Vagina (tissue), 2 donors: ENCODE results near the gene PAPLN.

Experiments
- POLR2A ChIP-seq, 2 donors: fragments of 450-650 bp; IDR thresholded peaks; one replicate each; pipeline ENCODE4 v1.6.1; 2017; ENCODE audit warnings: antibody characterized with exemption in 2 of 2, mild to moderate bottlenecking in 2 of 2, moderate library complexity in 2 of 2
- POLR2AphosphoS5 ChIP-seq, 2 donors: sonication (generic); formaldehyde crosslinking; IDR thresholded peaks; one replicate each; pipeline ENCODE4 v1.9.0; 2017; ENCODE audit warnings: antibody characterized with exemption in 2 of 2, mild to moderate bottlenecking in 2 of 2, low read depth in 1 of 2; ENCODE audit not compliant: insufficient read depth in 1 of 2
- TF ChIP-seq, protein P1 (sequence below), 3 experiments: fragments of 450-650 bp in 2 of 3; fragments of 200-600 bp in 1 of 3; sonication (generic) in 1 of 3; IDR thresholded peaks; one replicate each; pipeline ENCODE4 v1.5.1; 2017 to 2019; ENCODE audit warnings: antibody characterized with exemption in 3 of 3, mild to moderate bottlenecking in 2 of 3, moderate library complexity in 2 of 3

DNA sequence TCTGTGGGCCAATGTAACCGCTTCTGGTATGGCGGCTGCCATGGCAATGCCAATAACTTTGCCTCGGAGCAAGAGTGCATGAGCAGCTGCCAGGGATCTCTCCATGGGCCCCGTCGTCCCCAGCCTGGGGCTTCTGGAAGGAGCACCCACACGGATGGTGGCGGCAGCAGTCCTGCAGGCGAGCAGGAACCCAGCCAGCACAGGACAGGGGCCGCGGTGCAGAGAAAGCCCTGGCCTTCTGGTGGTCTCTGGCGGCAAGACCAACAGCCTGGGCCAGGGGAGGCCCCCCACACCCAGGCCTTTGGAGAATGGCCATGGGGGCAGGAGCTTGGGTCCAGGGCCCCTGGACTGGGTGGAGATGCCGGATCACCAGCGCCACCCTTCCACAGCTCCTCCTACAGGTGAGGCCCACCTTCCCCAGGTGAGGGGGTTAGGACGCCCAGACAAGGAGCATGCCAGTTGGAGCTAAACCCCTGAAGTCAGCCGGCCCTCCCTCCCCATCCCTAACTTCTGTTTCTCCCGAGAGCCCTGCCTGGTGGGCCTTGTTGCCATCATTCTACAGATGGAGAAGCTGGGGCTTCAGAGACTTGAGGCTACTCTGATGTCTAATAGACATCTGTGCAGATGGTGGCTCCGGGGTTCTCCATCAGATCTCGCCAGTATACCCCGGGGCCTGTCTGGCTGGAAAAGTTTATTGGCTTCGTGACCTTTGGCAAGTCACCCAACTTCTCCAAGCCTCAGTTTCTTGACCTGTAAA, 25.3 kb downstream of the PAPLN start:
- TF ChIP-seq, protein P1, sequence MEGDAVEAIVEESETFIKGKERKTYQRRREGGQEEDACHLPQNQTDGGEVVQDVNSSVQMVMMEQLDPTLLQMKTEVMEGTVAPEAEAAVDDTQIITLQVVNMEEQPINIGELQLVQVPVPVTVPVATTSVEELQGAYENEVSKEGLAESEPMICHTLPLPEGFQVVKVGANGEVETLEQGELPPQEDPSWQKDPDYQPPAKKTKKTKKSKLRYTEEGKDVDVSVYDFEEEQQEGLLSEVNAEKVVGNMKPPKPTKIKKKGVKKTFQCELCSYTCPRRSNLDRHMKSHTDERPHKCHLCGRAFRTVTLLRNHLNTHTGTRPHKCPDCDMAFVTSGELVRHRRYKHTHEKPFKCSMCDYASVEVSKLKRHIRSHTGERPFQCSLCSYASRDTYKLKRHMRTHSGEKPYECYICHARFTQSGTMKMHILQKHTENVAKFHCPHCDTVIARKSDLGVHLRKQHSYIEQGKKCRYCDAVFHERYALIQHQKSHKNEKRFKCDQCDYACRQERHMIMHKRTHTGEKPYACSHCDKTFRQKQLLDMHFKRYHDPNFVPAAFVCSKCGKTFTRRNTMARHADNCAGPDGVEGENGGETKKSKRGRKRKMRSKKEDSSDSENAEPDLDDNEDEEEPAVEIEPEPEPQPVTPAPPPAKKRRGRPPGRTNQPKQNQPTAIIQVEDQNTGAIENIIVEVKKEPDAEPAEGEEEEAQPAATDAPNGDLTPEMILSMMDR (IDR thresholded peaks at IDR 0.05): no peak
- TF ChIP-seq POLR2A (IDR thresholded peaks at IDR 0.05) (no peak), POLR2AphosphoS5 (IDR thresholded peaks at IDR 0.05; ENCODE audit: insufficient read depth in 1 of 2, low read depth in 1 of 2) (no peak)
